Duodenal mucosa (tissue), 2 donors: ENCODE data around the gene CCDC66.
A peak's percentile ranks its signal among the peaks of the same experiment; 100 is the strongest.
"Not testable (repeated sequence)": the region's sequence is repeated elsewhere in the genome, so short reads cannot be mapped to it uniquely, and the experiment has no call there.

Experiments used
- H3K27ac ChIP-seq: one replicate; pipeline ENCODE4 v1.7.0; 2013; ENCODE audit warnings: low read depth, low read length
- H3K27me3 ChIP-seq, 2 donors: one replicate each; pipeline ENCODE4 v1.7.0; 2013; ENCODE audit warnings: low read length in 2 of 2, control low read depth in 1 of 2; ENCODE audit not compliant: insufficient read depth in 2 of 2, control insufficient read depth in 1 of 2
- H3K36me3 ChIP-seq, 2 donors: one replicate each; pipeline ENCODE4 v1.7.0; 2013; ENCODE audit warnings: low read length in 2 of 2, control low read depth in 1 of 2; ENCODE audit not compliant: insufficient read depth in 2 of 2, control insufficient read depth in 1 of 2
- H3K4me1 ChIP-seq, 2 donors: one replicate each; pipeline ENCODE4 v1.7.0; 2013; ENCODE audit warnings: low read length in 2 of 2, control low read depth in 1 of 2; ENCODE audit not compliant: insufficient read depth in 2 of 2, control insufficient read depth in 1 of 2
- H3K4me3 ChIP-seq, 2 donors: one replicate each; pipeline ENCODE4 v1.7.0; 2013; ENCODE audit warnings: low read length in 2 of 2, low read depth in 1 of 2
- H3K9ac ChIP-seq, 2 donors: one replicate each; pipeline ENCODE4 v1.7.0; 2013; ENCODE audit warnings: low read length in 2 of 2, low read depth in 1 of 2
- H3K9me3 ChIP-seq, 2 donors: one replicate each; pipeline ENCODE4 v1.7.0; 2013; ENCODE audit warnings: low read length in 2 of 2, control low read depth in 1 of 2; ENCODE audit not compliant: control insufficient read depth in 1 of 2

The CCDC66 gene

DNA sequence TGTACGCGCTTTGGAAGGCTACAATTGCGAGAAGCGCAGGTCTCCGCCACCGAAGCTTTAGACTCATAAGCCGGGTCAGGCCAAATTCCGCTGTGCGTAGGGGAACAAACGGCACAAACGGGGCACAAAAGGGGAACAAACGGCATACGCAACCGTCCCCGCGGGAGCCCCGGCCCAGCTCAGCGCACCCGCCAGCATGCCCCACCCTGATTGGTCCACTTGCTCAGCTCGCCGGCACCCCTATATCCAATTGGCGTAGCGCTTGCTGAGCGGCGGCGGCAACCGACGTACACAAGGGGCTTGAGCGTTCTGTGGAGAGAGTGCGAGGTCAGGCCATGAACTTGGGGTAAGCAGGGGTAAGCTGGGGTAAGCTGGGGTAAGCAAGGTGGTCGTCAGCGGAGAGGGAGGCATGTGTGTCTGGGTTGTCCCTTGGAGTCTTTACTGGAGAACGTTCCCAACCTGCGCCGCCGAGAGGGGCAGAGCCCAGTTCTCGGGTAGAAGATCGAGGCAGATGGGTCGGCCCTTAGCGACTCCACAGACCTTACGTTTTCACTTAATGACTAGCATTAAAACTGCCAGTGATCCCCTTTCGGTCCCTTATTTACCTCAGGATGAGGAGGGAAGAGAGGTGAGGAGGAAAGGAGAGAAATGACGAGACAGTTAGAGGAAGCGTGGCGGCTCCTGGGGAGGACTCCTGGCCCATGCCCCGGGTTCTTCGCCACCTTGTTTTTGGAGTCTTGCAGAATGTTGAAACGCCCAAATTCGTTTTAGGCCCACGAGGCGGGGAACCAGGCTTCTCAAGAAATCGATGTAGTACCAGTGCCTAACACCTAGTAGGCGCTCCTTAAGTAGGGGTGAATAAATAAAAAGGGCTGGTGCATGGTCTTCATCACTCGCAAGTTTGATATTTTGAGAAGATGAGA, at the start of gene CCDC66:
TSS of gene CCDC66 (plus strand) at position 268 of the 923 bp plus-strand sequence. CDS start at position 336, 68 bp downstream.
- H3K4me1 ChIP-seq, result peaks cover 5 to 12% of the 10 kb centered on the region in 2 donors
- H3K9me3 ChIP-seq, result no peaks in the 10 kb centered on the region
- H3K27ac ChIP-seq, result peak within 1 kb of the TSS; percentile 82
- peak within 1 kb of the TSS; percentile 98 to 100 for H3K4me3 ChIP-seq
- peaks cover 4 to 7% of the 10 kb centered on the region in 2 donors for H3K36me3 ChIP-seq
- peak within 1 kb of the TSS; percentile 89 to 99 for H3K9ac ChIP-seq
- H3K27me3 ChIP-seq, result no peaks in the 10 kb centered on the region

GRCh38 chr3:56519641-56520040, 37.3 kb upstream of the CCDC66 start:
- Histone ChIP-seq H3K9ac (no peak overlapping the region), H3K27me3 (no peaks in the 10 kb centered on the region), H3K4me1 (no peaks in the 10 kb centered on the region), H3K36me3 (no peaks in the 10 kb centered on the region), H3K9me3 (no peaks in the 10 kb centered on the region), H3K4me3 (no peak overlapping the region), H3K27ac (no peak overlapping the region)

DNA sequence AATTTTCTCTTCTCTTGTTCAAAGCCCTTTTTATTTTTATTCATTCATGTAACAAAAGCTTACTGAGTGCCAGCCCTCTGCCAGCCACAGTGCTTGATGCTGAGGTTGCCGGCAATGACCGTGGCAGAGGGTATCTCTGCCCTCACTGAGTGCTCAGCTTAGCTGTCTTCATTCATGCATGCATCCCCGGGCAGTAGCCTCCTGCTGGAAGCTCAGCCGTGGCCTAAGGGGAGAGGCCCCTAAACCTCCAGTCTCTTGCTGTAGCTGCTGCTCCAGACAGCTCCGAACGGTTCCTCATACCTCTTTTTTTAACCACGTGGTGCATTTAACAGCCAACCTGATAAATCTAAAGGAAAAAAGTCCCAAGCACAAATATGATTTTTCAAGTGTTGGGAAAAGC, 34.6 kb upstream of the CCDC66 start:
- Histone ChIP-seq H3K9ac (no peak overlapping the region), H3K4me3 (no peak overlapping the region), H3K27me3 (no peaks in the 10 kb centered on the region), H3K36me3 (no peaks in the 10 kb centered on the region), H3K27ac (no peak overlapping the region), H3K9me3 (no peaks in the 10 kb centered on the region), H3K4me1 (no peaks in the 10 kb centered on the region)

DNA sequence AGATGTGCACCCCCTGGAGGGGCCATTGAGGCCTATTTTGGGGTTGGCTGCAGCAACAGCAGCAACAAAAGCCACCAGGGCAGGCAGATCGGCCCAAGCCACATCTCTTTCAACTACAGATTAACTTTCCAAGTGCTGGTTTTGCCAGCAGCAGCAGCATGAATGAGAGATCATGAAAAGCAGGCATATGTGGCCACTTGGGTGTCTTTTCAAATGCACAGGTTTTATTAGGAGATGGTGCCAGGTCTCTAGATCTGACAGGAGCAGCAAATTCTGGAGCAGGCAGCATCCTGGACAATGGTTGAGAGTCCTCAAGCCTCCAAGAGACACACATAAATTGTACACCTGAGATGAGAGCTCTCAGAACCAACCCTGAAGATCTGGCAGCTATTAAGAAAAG, 31.7 kb upstream of the CCDC66 start:
- no peaks in the 10 kb centered on the region for H3K27me3 ChIP-seq
- H3K36me3 ChIP-seq, result no peaks in the 10 kb centered on the region
- no peak overlapping the region for H3K27ac ChIP-seq
- H3K9ac ChIP-seq, result no peak overlapping the region
- no peak overlapping the region for H3K4me3 ChIP-seq
- H3K4me1 ChIP-seq, result no peaks in the 10 kb centered on the region
- no peaks in the 10 kb centered on the region for H3K9me3 ChIP-seq

GRCh38 chr3:56536735-56537134, 20.2 kb upstream of the CCDC66 start:
- Histone ChIP-seq H3K9ac (no peak overlapping the region), H3K36me3 (no peaks in the 10 kb centered on the region), H3K9me3 (no peaks in the 10 kb centered on the region), H3K4me3 (no peak overlapping the region), H3K4me1 (no peaks in the 10 kb centered on the region), H3K27me3 (no peaks in the 10 kb centered on the region), H3K27ac (no peak overlapping the region)

DNA sequence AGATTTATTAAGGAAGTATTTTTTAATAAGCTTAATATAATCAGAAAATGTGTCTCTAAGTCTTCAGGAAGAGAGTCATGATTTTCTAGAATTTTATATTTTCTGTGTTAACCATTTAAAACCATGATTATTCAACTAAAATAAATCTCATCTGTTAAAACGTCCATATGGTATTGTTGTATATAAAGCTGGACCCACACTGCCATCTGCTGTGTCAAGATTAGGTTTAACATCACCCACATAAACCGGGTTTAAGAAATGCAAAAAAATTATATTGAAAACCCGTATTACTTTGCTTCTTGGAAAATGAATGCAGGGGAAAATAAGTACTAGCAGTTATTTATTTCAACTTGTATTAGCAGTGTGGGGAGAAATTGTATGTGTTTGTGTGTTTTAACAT, 9.5 kb upstream of the CCDC66 start:
- H3K36me3 ChIP-seq, result no peaks in the 10 kb centered on the region
- H3K9me3 ChIP-seq, result no peaks in the 10 kb centered on the region
- no peak overlapping the region for H3K27ac ChIP-seq
- no peaks in the 10 kb centered on the region for H3K27me3 ChIP-seq
- no peak overlapping the region for H3K9ac ChIP-seq
- H3K4me1 ChIP-seq, result no peaks in the 10 kb centered on the region
- no peak overlapping the region for H3K4me3 ChIP-seq

DNA sequence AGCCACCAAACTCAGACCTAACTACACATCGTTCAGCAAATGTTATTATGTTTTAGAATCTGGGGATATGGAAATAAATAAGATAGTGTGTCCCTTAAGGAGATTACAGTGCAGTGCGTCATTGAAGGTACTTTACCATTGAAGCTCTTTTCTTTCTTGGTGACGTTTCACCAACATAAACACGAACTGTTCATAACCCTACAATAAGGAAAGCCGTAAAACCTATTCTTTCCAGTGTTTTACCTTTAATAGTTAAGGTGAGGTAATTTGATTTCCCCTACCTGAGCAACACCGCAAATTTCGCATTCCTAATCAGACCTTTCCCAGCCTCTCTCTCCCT, 826 bp downstream of the CCDC66 start:
- H3K9me3 ChIP-seq, result no peaks in the 10 kb centered on the region
- peaks cover 4 to 7% of the 10 kb centered on the region in 2 donors for H3K36me3 ChIP-seq
- peak overlapping the region; percentile 89 to 99 for H3K9ac ChIP-seq
- H3K27me3 ChIP-seq, result no peaks in the 10 kb centered on the region
- H3K4me1 ChIP-seq, result peaks cover 5 to 12% of the 10 kb centered on the region in 2 donors
- peak overlapping the region; percentile 98 to 100 for H3K4me3 ChIP-seq
- H3K27ac ChIP-seq, result no peak overlapping the region

- H3K27me3 ChIP-seq, result no peaks in the 10 kb centered on the region
- H3K27ac ChIP-seq, result no peak overlapping the region
- no peak overlapping the region for H3K9ac ChIP-seq
- H3K4me1 ChIP-seq, result no peaks in the 10 kb centered on the region
- H3K4me3 ChIP-seq, result no peak overlapping the region
- H3K36me3 ChIP-seq, result peaks cover 10 to 24% of the 10 kb centered on the region in 2 donors
- no peaks in the 10 kb centered on the region for H3K9me3 ChIP-seq
These were observed 16.5 kb downstream of the CCDC66 start for GRCh38 chr3:56573501-56573900.

- H3K27ac ChIP-seq, H3K4me3 ChIP-seq, H3K9ac ChIP-seq, H3K27me3 ChIP-seq, H3K4me1 ChIP-seq, H3K36me3 ChIP-seq, H3K9me3 ChIP-seq: not testable (repeated sequence)
These were observed 25.0 kb downstream of the CCDC66 start for GRCh38 chr3:56581941-56582340.

DNA sequence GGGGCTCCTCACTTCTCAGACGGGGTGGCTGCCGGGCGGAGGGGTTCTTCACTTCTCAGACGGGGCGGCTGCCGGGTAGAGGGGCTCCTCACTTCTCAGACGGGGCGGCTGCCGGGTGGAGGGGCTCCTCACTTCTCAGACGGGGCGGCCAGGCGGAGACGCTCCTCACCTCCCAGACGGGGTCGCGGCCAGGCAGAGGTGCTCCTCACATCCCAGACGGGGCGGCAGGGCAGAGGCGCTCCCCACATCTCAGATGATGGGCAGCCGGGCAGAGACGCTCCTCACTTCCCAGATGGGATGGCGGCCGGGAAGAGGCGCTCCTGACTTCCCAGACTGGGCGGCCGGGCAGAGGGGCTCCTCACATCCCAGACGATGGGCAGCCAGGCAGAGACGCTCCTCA, 27.3 kb downstream of the CCDC66 start:
- H3K36me3 ChIP-seq, H3K4me1 ChIP-seq, H3K4me3 ChIP-seq, H3K27ac ChIP-seq, H3K9me3 ChIP-seq, H3K9ac ChIP-seq, H3K27me3 ChIP-seq: not testable (repeated sequence)
